IPS DF 6.9 (cell line): ENCODE measurements around the gene PPP1R16B.

Source experiments
- DNase-seq: peaks from one replicate; pipeline ENCODE4 v3.0.0-alpha.2; 2013; ENCODE audit warnings: low read depth, low spot score
- H3K27ac ChIP-seq: one replicate; pipeline ENCODE4 v1.5.1; 2013; ENCODE audit warnings: low read length, control low read depth
- H3K27me3 ChIP-seq: 2 replicates; pipeline ENCODE4 v1.6.1; 2013; ENCODE audit warnings: mild to moderate bottlenecking, low read length; ENCODE audit not compliant: control insufficient read depth, insufficient read depth
- H3K36me3 ChIP-seq: 2 replicates; pipeline ENCODE4 v1.6.1; 2013; ENCODE audit warnings: low read length; ENCODE audit not compliant: control insufficient read depth, insufficient read depth
- H3K4me1 ChIP-seq: 2 replicates; pipeline ENCODE4 v1.6.1; 2013; ENCODE audit warnings: low read length; ENCODE audit not compliant: control insufficient read depth, insufficient read depth
- H3K4me3 ChIP-seq: 2 replicates; pipeline ENCODE4 v1.5.1; 2013; ENCODE audit warnings: mild to moderate bottlenecking, low read length
- H3K9me3 ChIP-seq: 2 replicates; pipeline ENCODE4 v1.6.1; 2013; ENCODE audit warnings: low read length, inconsistent platforms; ENCODE audit not compliant: control insufficient read depth, insufficient read depth
- WGBS: extraction: QIAGEN DNeasy Blood & Tissue Kit; methylation state at CpG from one replicate; pipeline ENCODE4 v1.1.7; 2013; ENCODE audit warnings: mixed read lengths, missing lambda C conversion rate; ENCODE audit not compliant: insufficient read length, insufficient coverage; 5-methylcytosine and 5-hydroxymethylcytosine counted together

PPP1R16B gene

GRCh38 chr20:38864662-38865061 is 59.2 kb downstream of the PPP1R16B start:
- H3K4me1 ChIP-seq: no peaks in the 10 kb centered on the region
- no peaks in the 10 kb centered on the region for H3K27me3 ChIP-seq
- no peaks in the 10 kb centered on the region for H3K9me3 ChIP-seq
- DNase-seq: no peak
- no CpG with 5 or more reads among the region's 5 CpGs for WGBS
- no peaks in the 10 kb centered on the region for H3K36me3 ChIP-seq
- no peak overlapping the region for H3K4me3 ChIP-seq
- H3K27ac ChIP-seq: no peak overlapping the region

GRCh38 chr20:38866265-38867061 is 61.0 kb downstream of the PPP1R16B start:
- Histone ChIP-seq H3K4me1 (peaks cover 3% of the 10 kb centered on the region; the same call in 1 of the 2 replicates), H3K9me3 (no peaks in the 10 kb centered on the region), H3K4me3 (no peak overlapping the region), H3K27me3 (no peaks in the 10 kb centered on the region), H3K36me3 (no peaks in the 10 kb centered on the region), H3K27ac (no peak overlapping the region)
- no CpG with 5 or more reads among the region's 12 CpGs for WGBS
- no peak for DNase-seq

- WGBS: no CpG with 5 or more reads among the region's 4 CpGs
- Histone ChIP-seq H3K9me3 (no peaks in the 10 kb centered on the region), H3K4me3 (no peak overlapping the region), H3K27ac (no peak overlapping the region), H3K4me1 (peaks cover 5% of the 10 kb centered on the region), H3K36me3 (no peaks in the 10 kb centered on the region), H3K27me3 (no peaks in the 10 kb centered on the region)
- DNase-seq: no peak
Observed at GRCh38 chr20:38867062-38867359, 61.5 kb downstream of the PPP1R16B start.

- no peak for DNase-seq
- H3K4me3 ChIP-seq: no peak overlapping the region
- H3K27me3 ChIP-seq: no peaks in the 10 kb centered on the region
- no peaks in the 10 kb centered on the region for H3K36me3 ChIP-seq
- WGBS: no CpG with 5 or more reads among the region's 12 CpGs
- no peak overlapping the region for H3K27ac ChIP-seq
- H3K9me3 ChIP-seq: no peaks in the 10 kb centered on the region
- H3K4me1 ChIP-seq: peaks cover 8% of the 10 kb centered on the region
Observed at GRCh38 chr20:38870733-38871559, 65.4 kb downstream of the PPP1R16B start.

GRCh38 chr20:38871560-38871953 is 66.1 kb downstream of the PPP1R16B start:
- no peaks in the 10 kb centered on the region for H3K36me3 ChIP-seq
- WGBS: 91% methylated on average over 1 of the region's 3 CpGs

GRCh38 chr20:38872036-38872435 is 66.5 kb downstream of the PPP1R16B start:
- no peak overlapping the region for H3K27ac ChIP-seq
- peaks cover 8% of the 10 kb centered on the region for H3K4me1 ChIP-seq
- H3K9me3 ChIP-seq: no peaks in the 10 kb centered on the region
- no peak overlapping the region for H3K4me3 ChIP-seq
- no peaks in the 10 kb centered on the region for H3K27me3 ChIP-seq
- WGBS: no CpG with 5 or more reads among the region's 7 CpGs
- H3K36me3 ChIP-seq: no peaks in the 10 kb centered on the region
- no peak for DNase-seq

More at GRCh38 chr20:38871560-38871953, 66.1 kb downstream of the PPP1R16B start:
- peaks cover 8% of the 10 kb centered on the region for H3K4me1 ChIP-seq
- H3K27ac ChIP-seq: no peak overlapping the region
- H3K4me3 ChIP-seq: no peak overlapping the region
- H3K9me3 ChIP-seq: no peaks in the 10 kb centered on the region
- DNase-seq: no peak
- H3K27me3 ChIP-seq: no peaks in the 10 kb centered on the region

- H3K36me3 ChIP-seq: no peaks in the 10 kb centered on the region
- no peak overlapping the region for H3K4me3 ChIP-seq
- H3K9me3 ChIP-seq: no peaks in the 10 kb centered on the region
- no CpG with 5 or more reads among the region's 15 CpGs for WGBS
- no peaks in the 10 kb centered on the region for H3K27me3 ChIP-seq
- H3K4me1 ChIP-seq: peaks cover 8% of the 10 kb centered on the region
- no peak overlapping the region for H3K27ac ChIP-seq
- no peak for DNase-seq
Observed at GRCh38 chr20:38872491-38873049, 67.1 kb downstream of the PPP1R16B start.

- peaks cover 8% of the 10 kb centered on the region for H3K4me1 ChIP-seq
- H3K27me3 ChIP-seq: no peaks in the 10 kb centered on the region
- no peak overlapping the region for H3K27ac ChIP-seq
- no CpG with 5 or more reads among the region's 12 CpGs for WGBS
- no peak for DNase-seq
- no peaks in the 10 kb centered on the region for H3K36me3 ChIP-seq
- H3K4me3 ChIP-seq: no peak overlapping the region
- H3K9me3 ChIP-seq: no peaks in the 10 kb centered on the region
Observed at GRCh38 chr20:38873050-38873581, 67.6 kb downstream of the PPP1R16B start.

- no peaks in the 10 kb centered on the region for H3K9me3 ChIP-seq
- no peak for DNase-seq
- H3K27ac ChIP-seq: no peak overlapping the region
- no peak overlapping the region for H3K4me3 ChIP-seq
- H3K27me3 ChIP-seq: no peaks in the 10 kb centered on the region
- WGBS: no CpG with 5 or more reads among the region's 4 CpGs
- H3K36me3 ChIP-seq: no peaks in the 10 kb centered on the region
- H3K4me1 ChIP-seq: peaks cover 8% of the 10 kb centered on the region
Observed at GRCh38 chr20:38874460-38875174, 69.1 kb downstream of the PPP1R16B start.
